ENCODE results near the gene SLC25A28.

DNA sequence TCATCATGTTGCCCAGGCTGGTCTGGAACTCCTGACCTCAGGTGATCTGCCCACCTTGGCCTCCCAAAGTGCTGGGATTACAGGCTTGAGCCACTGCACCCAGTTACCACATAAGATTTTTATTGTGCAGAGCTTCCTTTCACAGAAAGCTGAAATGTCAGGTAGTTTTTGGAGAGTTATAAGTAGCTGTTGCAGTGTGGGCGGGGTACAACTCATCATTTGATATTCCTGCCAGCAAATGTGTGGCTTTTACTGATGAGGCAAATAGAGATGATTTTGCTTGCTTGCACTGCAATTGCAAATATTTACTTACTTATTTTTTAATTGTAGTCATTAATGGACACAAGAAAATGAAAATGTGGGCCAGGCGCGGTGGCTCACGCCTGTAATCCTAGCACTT, 55.1 kb downstream of the SLC25A28 start:
- TF ChIP-seq, protein P1, sequence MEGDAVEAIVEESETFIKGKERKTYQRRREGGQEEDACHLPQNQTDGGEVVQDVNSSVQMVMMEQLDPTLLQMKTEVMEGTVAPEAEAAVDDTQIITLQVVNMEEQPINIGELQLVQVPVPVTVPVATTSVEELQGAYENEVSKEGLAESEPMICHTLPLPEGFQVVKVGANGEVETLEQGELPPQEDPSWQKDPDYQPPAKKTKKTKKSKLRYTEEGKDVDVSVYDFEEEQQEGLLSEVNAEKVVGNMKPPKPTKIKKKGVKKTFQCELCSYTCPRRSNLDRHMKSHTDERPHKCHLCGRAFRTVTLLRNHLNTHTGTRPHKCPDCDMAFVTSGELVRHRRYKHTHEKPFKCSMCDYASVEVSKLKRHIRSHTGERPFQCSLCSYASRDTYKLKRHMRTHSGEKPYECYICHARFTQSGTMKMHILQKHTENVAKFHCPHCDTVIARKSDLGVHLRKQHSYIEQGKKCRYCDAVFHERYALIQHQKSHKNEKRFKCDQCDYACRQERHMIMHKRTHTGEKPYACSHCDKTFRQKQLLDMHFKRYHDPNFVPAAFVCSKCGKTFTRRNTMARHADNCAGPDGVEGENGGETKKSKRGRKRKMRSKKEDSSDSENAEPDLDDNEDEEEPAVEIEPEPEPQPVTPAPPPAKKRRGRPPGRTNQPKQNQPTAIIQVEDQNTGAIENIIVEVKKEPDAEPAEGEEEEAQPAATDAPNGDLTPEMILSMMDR (IDR thresholded peaks at IDR 0.05), result no peak
- no peak for TF ChIP-seq POLR2A (IDR thresholded peaks at IDR 0.05)

Measured in transverse colon (tissue), 3 donors.